Ishikawa (cell line): ENCODE results near the gene PRAMEF17.
"Not testable (repeated sequence)": the region's sequence is repeated elsewhere in the genome, so short reads cannot be mapped to it uniquely, and the experiment has no call there.

ENCODE experiments used
- CEBPB ChIP-seq: IDR thresholded peaks from 2 replicates; pipeline ENCODE4 v1.6.1; 2012
- EP300 ChIP-seq: IDR thresholded peaks from 2 replicates; pipeline ENCODE4 v1.6.1; 2012; ENCODE audit warnings: borderline replicate concordance
- RAD21 ChIP-seq: IDR thresholded peaks from 2 replicates; pipeline ENCODE4 v1.6.1; 2012; ENCODE audit warnings: low read depth
- TAF1 ChIP-seq: IDR thresholded peaks from 2 replicates; pipeline ENCODE4 v1.6.1; 2012; ENCODE audit warnings: low read depth, mild to moderate bottlenecking
- TF ChIP-seq, protein P1 (sequence below): IDR thresholded peaks from 2 replicates; pipeline ENCODE4 v1.6.1; 2012
- TF ChIP-seq, protein P2 (sequence below): IDR thresholded peaks from 2 replicates; pipeline ENCODE4 v1.6.1; 2012; ENCODE audit warnings: low read depth, mild to moderate bottlenecking

DNA sequence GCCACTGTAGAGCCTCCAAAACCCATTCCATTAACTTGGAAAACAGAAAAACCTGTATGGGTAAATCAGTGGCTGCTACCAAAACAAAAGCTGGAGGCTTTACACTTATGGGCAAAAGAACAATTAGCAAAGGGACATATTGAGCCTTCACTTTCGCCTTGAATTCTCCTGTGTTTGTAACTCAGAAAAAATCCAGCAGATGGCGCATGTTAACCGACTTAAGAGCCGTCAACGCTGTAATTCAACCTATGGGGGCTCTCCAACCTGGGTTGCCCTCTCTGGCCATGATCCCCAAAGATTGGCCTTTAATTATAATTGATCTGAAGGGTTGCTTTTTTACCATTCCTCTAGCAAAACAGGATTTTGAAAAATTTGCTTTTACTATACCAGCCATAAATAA is 32.7 kb upstream of the PRAMEF17 start:
- TF ChIP-seq TAF1, CEBPB, EP300: not testable (repeated sequence)
- TF ChIP-seq, protein P1, sequence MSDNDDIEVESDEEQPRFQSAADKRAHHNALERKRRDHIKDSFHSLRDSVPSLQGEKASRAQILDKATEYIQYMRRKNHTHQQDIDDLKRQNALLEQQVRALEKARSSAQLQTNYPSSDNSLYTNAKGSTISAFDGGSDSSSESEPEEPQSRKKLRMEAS, result not testable (repeated sequence)
- TF ChIP-seq RAD21, result peak; percentile 64
- TF ChIP-seq, protein P2, sequence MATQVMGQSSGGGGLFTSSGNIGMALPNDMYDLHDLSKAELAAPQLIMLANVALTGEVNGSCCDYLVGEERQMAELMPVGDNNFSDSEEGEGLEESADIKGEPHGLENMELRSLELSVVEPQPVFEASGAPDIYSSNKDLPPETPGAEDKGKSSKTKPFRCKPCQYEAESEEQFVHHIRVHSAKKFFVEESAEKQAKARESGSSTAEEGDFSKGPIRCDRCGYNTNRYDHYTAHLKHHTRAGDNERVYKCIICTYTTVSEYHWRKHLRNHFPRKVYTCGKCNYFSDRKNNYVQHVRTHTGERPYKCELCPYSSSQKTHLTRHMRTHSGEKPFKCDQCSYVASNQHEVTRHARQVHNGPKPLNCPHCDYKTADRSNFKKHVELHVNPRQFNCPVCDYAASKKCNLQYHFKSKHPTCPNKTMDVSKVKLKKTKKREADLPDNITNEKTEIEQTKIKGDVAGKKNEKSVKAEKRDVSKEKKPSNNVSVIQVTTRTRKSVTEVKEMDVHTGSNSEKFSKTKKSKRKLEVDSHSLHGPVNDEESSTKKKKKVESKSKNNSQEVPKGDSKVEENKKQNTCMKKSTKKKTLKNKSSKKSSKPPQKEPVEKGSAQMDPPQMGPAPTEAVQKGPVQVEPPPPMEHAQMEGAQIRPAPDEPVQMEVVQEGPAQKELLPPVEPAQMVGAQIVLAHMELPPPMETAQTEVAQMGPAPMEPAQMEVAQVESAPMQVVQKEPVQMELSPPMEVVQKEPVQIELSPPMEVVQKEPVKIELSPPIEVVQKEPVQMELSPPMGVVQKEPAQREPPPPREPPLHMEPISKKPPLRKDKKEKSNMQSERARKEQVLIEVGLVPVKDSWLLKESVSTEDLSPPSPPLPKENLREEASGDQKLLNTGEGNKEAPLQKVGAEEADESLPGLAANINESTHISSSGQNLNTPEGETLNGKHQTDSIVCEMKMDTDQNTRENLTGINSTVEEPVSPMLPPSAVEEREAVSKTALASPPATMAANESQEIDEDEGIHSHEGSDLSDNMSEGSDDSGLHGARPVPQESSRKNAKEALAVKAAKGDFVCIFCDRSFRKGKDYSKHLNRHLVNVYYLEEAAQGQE, result not testable (repeated sequence)
